MM.1S (cell line): ENCODE measurements around the gene TMEM95.
A peak's percentile ranks its signal among the peaks of the same experiment; 100 is the strongest.

Experiments used
- DNase-seq: peaks from one replicate; pipeline ENCODE4 v3.0.0-alpha.2; 2015
- H2AFZ ChIP-seq: fragments of 300-600 bp; sonication (generic); 2 replicates; pipeline ENCODE4 v1.6.0; 2016; ENCODE audit warnings: antibody characterized with exemption, low read length
- H3F3A ChIP-seq: fragments of 300-600 bp; sonication (generic); 2 replicates; pipeline ENCODE4 v1.6.1; 2016; ENCODE audit warnings: mild to moderate bottlenecking, antibody characterized with exemption, low read length, moderate library complexity, mixed read lengths; ENCODE audit not compliant: insufficient read depth
- H3K27ac ChIP-seq: fragments of 300-600 bp; sonication (generic); 2 replicates; pipeline ENCODE4 v1.5.1; 2016; ENCODE audit warnings: mild to moderate bottlenecking, low read length
- H3K27me3 ChIP-seq: fragments of 300-600 bp; sonication (generic); replicated peaks from 2 replicates; pipeline ENCODE4 v1.6.0; 2016; ENCODE audit warnings: low read length; ENCODE audit not compliant: insufficient read depth
- H3K36me3 ChIP-seq: fragments of 300-600 bp; sonication (generic); replicated peaks from 2 replicates; pipeline ENCODE4 v1.6.1; 2016; ENCODE audit warnings: mild to moderate bottlenecking, low read length, mixed read lengths; ENCODE audit not compliant: insufficient read depth
- H3K4me1 ChIP-seq: fragments of 300-600 bp; sonication (generic); 2 replicates; pipeline ENCODE4 v1.6.1; 2016; ENCODE audit warnings: low read length, mixed read lengths
- H3K4me2 ChIP-seq: fragments of 300-600 bp; sonication (generic); 2 replicates; pipeline ENCODE4 v1.6.0; 2016; ENCODE audit warnings: low read depth, low read length
- H3K4me3 ChIP-seq: fragments of 300-600 bp; sonication (generic); 2 replicates; pipeline ENCODE4 v1.5.1; 2016; ENCODE audit warnings: low read length, mixed read lengths
- H3K79me2 ChIP-seq: fragments of 300-600 bp; sonication (generic); 2 replicates; pipeline ENCODE4 v1.6.1; 2016; ENCODE audit warnings: mixed run types, low read length, mixed read lengths
- H3K9ac ChIP-seq: fragments of 300-600 bp; sonication (generic); 2 replicates; pipeline ENCODE4 v1.6.1; 2016; ENCODE audit warnings: low read length, mixed read lengths
- H3K9me2 ChIP-seq: fragments of 300-600 bp; sonication (generic); replicated peaks from 2 replicates; pipeline ENCODE4 v1.6.1; 2016; ENCODE audit warnings: mild to moderate bottlenecking, low read length, mixed read lengths; ENCODE audit not compliant: insufficient read depth
- H3K9me3 ChIP-seq: fragments of 300-600 bp; sonication (generic); replicated peaks from 2 replicates; pipeline ENCODE4 v1.6.1; 2016; ENCODE audit warnings: mild to moderate bottlenecking, low read length, mixed read lengths; ENCODE audit not compliant: insufficient read depth
- H4K20me1 ChIP-seq: fragments of 300-600 bp; sonication (generic); 2 replicates; pipeline ENCODE4 v1.6.1; 2016; ENCODE audit warnings: mild to moderate bottlenecking, low read length, moderate library complexity, mixed read lengths; ENCODE audit not compliant: insufficient read depth
- EZH2 ChIP-seq: fragments of 300-600 bp; sonication (generic); optimal IDR thresholded peaks from 2 replicates; pipeline ENCODE3; 2017; ENCODE audit warnings: low read depth, mild to moderate bottlenecking, antibody characterized with exemption, low read length, mixed read lengths
- EZH2phosphoT487 ChIP-seq: fragments of 300-600 bp; sonication (generic); IDR thresholded peaks from 2 replicates; pipeline ENCODE4 v1.6.1; 2018; ENCODE audit warnings: antibody characterized with exemption, low read length
- TF ChIP-seq, protein P1 (sequence below): fragments of 300-600 bp; sonication (generic); IDR thresholded peaks from 2 replicates; pipeline ENCODE4 v1.5.1; 2016; ENCODE audit warnings: antibody characterized with exemption, low read length, mixed read lengths

Gene TMEM95, protein sequence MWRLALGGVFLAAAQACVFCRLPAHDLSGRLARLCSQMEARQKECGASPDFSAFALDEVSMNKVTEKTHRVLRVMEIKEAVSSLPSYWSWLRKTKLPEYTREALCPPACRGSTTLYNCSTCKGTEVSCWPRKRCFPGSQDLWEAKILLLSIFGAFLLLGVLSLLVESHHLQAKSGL

DNA sequence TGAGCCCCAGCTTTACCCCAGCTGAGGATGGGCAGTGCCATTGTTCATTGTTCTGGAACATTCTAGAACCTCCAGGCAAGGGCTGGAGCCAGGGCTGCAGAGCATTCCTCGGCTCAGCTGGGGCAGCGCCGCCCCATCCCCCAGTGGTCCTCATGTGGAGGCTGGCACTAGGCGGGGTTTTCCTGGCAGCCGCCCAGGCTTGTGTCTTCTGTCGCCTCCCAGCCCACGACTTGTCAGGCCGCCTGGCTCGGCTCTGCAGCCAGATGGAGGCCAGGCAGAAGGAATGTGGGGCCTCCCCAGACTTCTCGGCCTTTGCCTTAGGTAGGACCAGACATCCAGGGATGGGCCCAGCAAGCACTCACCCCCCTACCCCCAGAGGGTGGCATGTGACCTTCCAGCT is at the start of gene TMEM95:
Gene TMEM95 (plus strand): TSS at position 104 of the 400 bp plus-strand sequence. CDS start 49 bp downstream, at position 153.
- Histone ChIP-seq H3K9me2 (no peaks in the 10 kb centered on the region), H3K4me2 (no peak within 1 kb of the TSS), H3F3A (0 out of 2 replicates have a peak, but pooled peaks cover 6% of the 10 kb centered on the region), H3K9me3 (no peaks in the 10 kb centered on the region), H4K20me1 (no peaks in the 10 kb centered on the region), H3K36me3 (no peaks in the 10 kb centered on the region), H3K27ac (no peak within 1 kb of the TSS), H3K9ac (no peak within 1 kb of the TSS), H2AFZ (no peak within 1 kb of the TSS), H3K4me1 (peaks cover 5% of the 10 kb centered on the region; the same call in 1 of the 2 replicates), H3K4me3 (no peak within 1 kb of the TSS), H3K79me2 (no peaks in the 10 kb centered on the region), H3K27me3 (peaks cover 7% of the 10 kb centered on the region; the same call in 1 of the 2 replicates)
- TF ChIP-seq EZH2 (no peak), EZH2phosphoT487 (no peak)
- TF ChIP-seq, protein P1, sequence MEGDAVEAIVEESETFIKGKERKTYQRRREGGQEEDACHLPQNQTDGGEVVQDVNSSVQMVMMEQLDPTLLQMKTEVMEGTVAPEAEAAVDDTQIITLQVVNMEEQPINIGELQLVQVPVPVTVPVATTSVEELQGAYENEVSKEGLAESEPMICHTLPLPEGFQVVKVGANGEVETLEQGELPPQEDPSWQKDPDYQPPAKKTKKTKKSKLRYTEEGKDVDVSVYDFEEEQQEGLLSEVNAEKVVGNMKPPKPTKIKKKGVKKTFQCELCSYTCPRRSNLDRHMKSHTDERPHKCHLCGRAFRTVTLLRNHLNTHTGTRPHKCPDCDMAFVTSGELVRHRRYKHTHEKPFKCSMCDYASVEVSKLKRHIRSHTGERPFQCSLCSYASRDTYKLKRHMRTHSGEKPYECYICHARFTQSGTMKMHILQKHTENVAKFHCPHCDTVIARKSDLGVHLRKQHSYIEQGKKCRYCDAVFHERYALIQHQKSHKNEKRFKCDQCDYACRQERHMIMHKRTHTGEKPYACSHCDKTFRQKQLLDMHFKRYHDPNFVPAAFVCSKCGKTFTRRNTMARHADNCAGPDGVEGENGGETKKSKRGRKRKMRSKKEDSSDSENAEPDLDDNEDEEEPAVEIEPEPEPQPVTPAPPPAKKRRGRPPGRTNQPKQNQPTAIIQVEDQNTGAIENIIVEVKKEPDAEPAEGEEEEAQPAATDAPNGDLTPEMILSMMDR = no peak
- DNase-seq = no peak

DNA sequence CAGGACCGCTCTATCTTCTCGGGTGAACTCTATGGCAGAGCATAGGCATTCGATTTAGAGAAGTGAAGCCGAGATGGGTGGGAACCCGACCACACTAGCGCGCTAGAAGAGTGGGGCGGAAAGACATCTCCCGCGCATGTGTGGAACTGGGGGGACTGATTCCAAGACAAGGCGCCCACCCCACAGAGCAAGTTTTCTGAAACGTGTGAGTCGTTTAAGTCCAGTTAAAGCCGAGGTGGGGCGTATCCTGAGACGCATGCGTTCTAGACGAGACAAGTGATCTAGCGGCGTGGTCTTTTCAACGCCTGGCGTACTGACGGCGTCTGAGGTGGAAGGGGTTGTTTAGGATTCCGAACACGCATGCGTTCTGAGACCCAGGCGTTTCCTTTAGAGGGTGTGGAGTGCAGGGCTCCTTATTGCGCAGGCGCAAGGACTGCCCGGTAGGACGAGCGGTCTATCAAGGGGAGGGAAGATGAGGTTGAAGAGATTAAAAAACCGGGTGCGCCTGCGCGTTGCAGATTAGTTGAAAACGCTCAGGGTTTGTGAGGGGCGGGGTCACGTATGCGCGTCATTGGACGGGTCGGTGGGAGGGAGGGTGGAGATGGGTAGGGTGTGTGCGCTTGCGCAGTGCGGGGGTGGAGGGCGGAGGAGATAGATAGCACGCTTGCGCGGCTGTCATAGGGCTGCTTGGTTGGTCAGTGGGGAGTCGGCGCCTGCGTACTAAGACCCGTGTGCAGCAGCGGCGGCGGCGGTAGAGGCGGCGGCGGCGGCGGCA is 47.9 kb upstream of the TMEM95 start, which contains the start of gene EIF5A:
Gene EIF5A (plus strand): TSS at position 718 of the 775 bp plus-strand sequence. CDS start 2,008 bp downstream, outside the sequence.
- H3K9me2 ChIP-seq = no peaks in the 10 kb centered on the region
- H3K4me1 ChIP-seq = peaks cover 19% of the 10 kb centered on the region
- peak within 1 kb of the TSS; percentile 90 for H3K4me2 ChIP-seq
- H3K27ac ChIP-seq = peak within 1 kb of the TSS; percentile 100
- H4K20me1 ChIP-seq = peaks cover 29% of the 10 kb centered on the region
- peak; percentile 100 for DNase-seq
- H3K79me2 ChIP-seq = peaks cover 44% of the 10 kb centered on the region
- H3F3A ChIP-seq = peaks cover 50% of the 10 kb centered on the region
- H2AFZ ChIP-seq = peak within 1 kb of the TSS; percentile 80
- peaks cover 15% of the 10 kb centered on the region for H3K36me3 ChIP-seq
- peak within 1 kb of the TSS; percentile 100 for H3K9ac ChIP-seq
- peak within 1 kb of the TSS; percentile 97 for H3K4me3 ChIP-seq
- H3K27me3 ChIP-seq = peaks cover 5% of the 10 kb centered on the region; the same call in 1 of the 2 replicates
- TF ChIP-seq EZH2phosphoT487 (no peak), EZH2 (no peak)
- TF ChIP-seq, protein P1 = no peak
- H3K9me3 ChIP-seq = no peaks in the 10 kb centered on the region

DNA sequence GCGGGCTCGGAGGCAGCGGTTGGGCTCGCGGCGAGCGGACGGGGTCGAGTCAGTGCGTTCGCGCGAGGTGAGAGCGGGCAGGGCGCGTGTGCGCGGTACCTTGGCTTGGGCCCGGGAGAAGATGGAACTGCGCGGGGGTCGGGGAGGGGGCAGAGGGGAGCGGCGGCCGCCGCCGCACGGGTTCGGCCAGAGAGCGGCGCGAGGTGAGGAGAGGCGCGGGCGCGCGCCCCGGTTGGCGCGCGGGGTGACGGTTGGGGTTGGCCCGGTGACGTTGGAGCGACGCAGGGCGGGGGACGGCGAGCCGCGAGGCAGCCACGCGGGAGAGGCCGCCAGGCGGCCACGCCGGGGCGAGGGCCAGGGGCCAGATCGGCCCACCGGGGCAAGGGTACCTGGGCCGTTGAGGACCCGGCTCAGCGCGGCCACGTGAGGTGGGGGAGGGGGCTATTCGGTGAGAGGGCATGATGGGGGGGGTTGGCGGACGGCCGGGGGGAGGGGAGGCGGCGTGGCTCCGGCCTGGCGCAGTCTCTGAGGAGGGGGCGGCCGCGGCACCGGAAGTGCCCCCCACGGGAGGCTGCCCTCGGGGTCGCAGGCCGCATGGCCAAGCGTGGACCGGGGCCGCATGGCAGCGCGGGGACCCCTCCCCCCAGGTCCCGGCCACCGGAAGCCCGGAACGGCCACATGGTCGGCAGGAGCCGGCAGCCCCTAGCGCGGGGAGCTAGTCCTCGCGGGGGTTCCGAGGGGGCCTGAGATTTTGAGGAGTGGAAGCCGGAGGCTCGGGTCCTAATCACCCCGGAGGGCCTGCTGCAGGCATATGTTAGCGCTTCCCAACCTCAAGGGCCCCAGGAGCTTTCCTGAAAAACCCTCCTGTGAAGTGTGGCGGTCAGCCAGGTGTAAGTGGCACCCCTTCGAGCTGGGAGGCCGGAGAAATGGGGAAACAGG is 47.0 kb upstream of the TMEM95 start:
- Histone ChIP-seq H3K79me2 (peaks cover 51% of the 10 kb centered on the region), H3K27ac (peak overlapping the region; percentile 100), H3K4me3 (peak overlapping the region; percentile 97), H3K9me2 (no peaks in the 10 kb centered on the region), H3F3A (peaks cover 57% of the 10 kb centered on the region), H3K9ac (peak overlapping the region; percentile 100), H3K9me3 (no peaks in the 10 kb centered on the region), H4K20me1 (peaks cover 31% of the 10 kb centered on the region), H2AFZ (no peak overlapping the region), H3K27me3 (0 out of 2 replicates have a peak, but pooled peaks cover 3% of the 10 kb centered on the region), H3K36me3 (peaks cover 15% of the 10 kb centered on the region), H3K4me2 (peak overlapping the region; percentile 68), H3K4me1 (peaks cover 19% of the 10 kb centered on the region)
- peak; percentile 43 for DNase-seq
- TF ChIP-seq EZH2 (no peak), EZH2phosphoT487 (no peak)
- TF ChIP-seq, protein P1 = no peak
